ENCODE data around the gene CHAMP1.
A peak's percentile ranks its signal among the peaks of the same experiment; 100 is the strongest.

Gene CHAMP1

DNA sequence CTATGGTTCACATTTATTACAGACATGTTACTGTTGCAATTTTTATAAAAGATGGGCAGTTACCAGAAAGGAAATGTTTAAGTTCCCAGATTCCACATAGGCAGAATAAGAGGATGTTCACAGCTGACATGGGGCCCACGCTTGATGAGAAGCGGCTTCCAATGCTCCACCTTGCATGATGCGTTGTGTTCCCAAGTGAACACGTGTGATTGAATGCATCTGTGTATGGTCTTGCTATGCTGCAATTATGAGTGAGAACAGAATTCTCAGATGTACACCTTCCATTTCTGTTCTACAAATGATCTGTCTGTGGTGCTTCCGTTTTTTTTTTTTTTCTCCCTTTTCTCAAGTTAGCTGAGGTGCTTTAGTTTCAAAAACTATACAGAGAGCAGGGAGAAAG is 17.4 kb upstream of the CHAMP1 start:
- no peak for TF ChIP-seq FEZF1 (tag by site-specific recombination; IDR thresholded peaks at IDR 0.05)
- TF ChIP-seq ZFP3 (tag by site-specific recombination; IDR thresholded peaks at IDR 0.05; ENCODE audit: low read depth), result no peak
- TF ChIP-seq KLF7 (tag by site-specific recombination; IDR thresholded peaks at IDR 0.05; ENCODE audit: borderline replicate concordance), result no peak
- TF ChIP-seq, protein P1, sequence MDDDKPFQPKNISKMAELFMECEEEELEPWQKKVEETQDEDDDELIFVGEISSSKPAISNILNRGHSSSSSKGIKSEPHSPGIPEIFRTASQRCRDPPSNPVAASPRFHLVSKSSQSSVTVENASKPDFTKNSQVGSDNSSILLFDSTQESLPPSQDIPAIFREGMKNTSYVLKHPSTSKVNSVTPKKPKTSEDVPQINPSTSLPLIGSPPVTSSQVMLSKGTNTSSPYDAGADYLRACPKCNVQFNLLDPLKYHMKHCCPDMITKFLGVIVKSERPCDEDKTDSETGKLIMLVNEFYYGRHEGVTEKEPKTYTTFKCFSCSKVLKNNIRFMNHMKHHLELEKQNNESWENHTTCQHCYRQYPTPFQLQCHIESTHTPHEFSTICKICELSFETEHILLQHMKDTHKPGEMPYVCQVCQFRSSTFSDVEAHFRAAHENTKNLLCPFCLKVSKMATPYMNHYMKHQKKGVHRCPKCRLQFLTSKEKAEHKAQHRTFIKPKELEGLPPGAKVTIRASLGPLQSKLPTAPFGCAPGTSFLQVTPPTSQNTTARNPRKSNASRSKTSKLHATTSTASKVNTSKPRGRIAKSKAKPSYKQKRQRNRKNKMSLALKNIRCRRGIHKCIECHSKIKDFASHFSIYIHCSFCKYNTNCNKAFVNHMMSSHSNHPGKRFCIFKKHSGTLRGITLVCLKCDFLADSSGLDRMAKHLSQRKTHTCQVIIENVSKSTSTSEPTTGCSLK (tag by site-specific recombination; IDR thresholded peaks at IDR 0.05), result no peak
- no peak for TF ChIP-seq KLF10 (tag by site-specific recombination; IDR thresholded peaks at IDR 0.05)
- no peak for TF ChIP-seq ZNF146 (tag by site-specific recombination; IDR thresholded peaks at IDR 0.05)
- no peak for TF ChIP-seq ZNF423 (tag by site-specific recombination; IDR thresholded peaks at IDR 0.05)
- TF ChIP-seq ZBTB48 (tag by site-specific recombination; IDR thresholded peaks at IDR 0.05), result no peak
- TF ChIP-seq ZNF335 (tag by site-specific recombination; conservative IDR thresholded peaks at IDR 0.05), result no peak
- no peak for TF ChIP-seq HOXA7 (CRISPR knock-in tag; IDR thresholded peaks at IDR 0.05; ENCODE audit: borderline replicate concordance)
- no peak for TF ChIP-seq ZNF350 (tag by site-specific recombination; IDR thresholded peaks at IDR 0.05)
- Histone ChIP-seq H3K9me3 (ENCODE audit: control insufficient read depth, insufficient read depth, low read depth, low read length) (no peaks in the 10 kb centered on the region), H3K27ac (ENCODE audit: extremely low read depth, low read depth, low read length) (no peak overlapping the region), H3K4me1 (ENCODE audit: control insufficient read depth, insufficient read depth, low read length) (no peaks in the 10 kb centered on the region), H3K36me3 (ENCODE audit: control insufficient read depth in 2 of 2, insufficient read depth in 1 of 2, low read length in 2 of 2) (peaks cover 6 to 35% of the 10 kb centered on the region in 2 experiments; a peak in 2 of 3 replicates), H3K4me3 (ENCODE audit: low read depth, low read length) (no peak overlapping the region)
- ChIA-PET POLR2A (interaction anchor here (0.6 kb wide), 1 partner anchor 273 kb away, joined by 3 read pairs; no protein-coding TSS in a partner anchor), CTCF (interaction anchor here (0.6 kb wide), 1 partner anchor 44 kb away, joined by 3 read pairs; no protein-coding TSS in a partner anchor)

DNA sequence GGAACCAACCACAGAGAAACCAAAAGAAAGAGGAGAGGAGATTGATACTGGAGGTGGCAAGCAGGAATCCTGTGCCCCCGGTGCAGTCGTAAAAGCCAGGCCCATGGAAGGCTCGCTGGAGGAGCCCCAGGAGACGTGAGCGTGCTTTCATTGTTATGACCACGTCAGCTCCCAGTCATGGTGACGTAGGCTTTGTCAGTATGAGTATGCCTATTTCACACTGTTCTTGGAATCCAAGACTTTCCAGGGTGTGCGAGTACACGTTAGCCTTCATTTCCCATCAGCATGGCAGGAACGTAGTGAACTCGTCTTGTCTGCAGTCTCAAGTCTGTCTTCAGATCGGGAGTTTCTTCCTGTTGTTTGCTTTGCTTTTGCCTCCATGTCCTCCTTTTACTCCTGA is 15.4 kb upstream of the CHAMP1 start:
- Histone ChIP-seq H3K4me1 (ENCODE audit: control insufficient read depth, insufficient read depth, low read length) (no peaks in the 10 kb centered on the region), H3K36me3 (ENCODE audit: control insufficient read depth in 2 of 2, insufficient read depth in 1 of 2, low read length in 2 of 2) (peaks cover 0 to 40% of the 10 kb centered on the region in 2 experiments; a peak in 2 of 3 replicates), H3K4me3 (ENCODE audit: low read depth, low read length) (no peak overlapping the region), H3K9me3 (ENCODE audit: control insufficient read depth, insufficient read depth, low read depth, low read length) (no peaks in the 10 kb centered on the region), H3K27ac (ENCODE audit: extremely low read depth, low read depth, low read length) (no peak overlapping the region)
- CTCF ChIA-PET, result interaction anchor here (1.3 kb wide), 1 partner anchor 9 kb away, joined by 6 read pairs; no protein-coding TSS in a partner anchor
- TF ChIP-seq ZNF677 (tag by site-specific recombination; IDR thresholded peaks at IDR 0.05) (no peak), ZBTB17 (tag by site-specific recombination; IDR thresholded peaks at IDR 0.05) (0 out of 2 replicates have a peak, but pooled peaks have one; percentile 12)
- TF ChIP-seq, protein P2, sequence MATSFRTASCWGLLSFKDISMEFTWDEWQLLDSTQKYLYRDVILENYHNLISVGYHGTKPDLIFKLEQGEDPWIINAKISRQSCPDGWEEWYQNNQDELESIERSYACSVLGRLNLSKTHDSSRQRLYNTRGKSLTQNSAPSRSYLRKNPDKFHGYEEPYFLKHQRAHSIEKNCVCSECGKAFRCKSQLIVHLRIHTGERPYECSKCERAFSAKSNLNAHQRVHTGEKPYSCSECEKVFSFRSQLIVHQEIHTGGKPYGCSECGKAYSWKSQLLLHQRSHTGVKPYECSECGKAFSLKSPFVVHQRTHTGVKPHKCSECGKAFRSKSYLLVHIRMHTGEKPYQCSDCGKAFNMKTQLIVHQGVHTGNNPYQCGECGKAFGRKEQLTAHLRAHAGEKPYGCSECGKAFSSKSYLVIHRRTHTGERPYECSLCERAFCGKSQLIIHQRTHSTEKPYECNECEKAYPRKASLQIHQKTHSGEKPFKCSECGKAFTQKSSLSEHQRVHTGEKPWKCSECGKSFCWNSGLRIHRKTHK (tag by site-specific recombination; IDR thresholded peaks at IDR 0.05), result no peak
- POLR2A ChIA-PET, result no interaction called here

DNA sequence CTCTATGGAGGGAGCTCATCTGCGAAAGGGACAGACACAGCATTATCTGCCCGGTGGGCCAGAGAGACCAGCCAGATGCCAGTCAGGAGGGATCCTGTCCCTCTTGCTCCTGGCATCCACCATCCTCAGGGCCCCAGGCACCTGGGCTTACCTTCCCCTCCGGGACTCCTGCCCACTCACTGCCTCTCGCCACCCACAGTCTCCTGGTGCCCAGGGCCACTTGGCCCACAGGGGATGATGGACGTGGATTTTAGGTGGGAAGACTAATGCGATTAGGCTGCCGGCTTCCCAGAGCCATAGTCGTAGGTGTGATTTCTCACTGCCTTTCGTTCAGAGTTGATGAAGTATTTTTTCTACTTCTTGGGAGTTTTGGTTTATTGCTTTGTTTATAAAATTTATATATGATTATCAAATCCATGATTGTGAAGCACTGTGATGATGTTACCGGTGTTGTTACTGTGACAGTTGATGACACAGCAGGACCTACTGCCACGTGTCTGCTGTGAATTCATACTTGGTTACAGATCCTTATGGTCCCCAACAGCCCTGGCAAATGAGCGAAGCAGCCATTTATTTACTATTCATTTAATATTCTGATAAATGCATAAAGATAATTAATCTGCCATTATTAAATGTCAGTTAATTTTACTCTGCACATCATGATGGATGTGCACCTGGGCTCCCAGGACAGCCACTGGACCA is 14.5 kb upstream of the CHAMP1 start:
- CTCF ChIA-PET, result interaction anchor here (1.3 kb wide), 1 partner anchor 8 kb away, joined by 6 read pairs; no protein-coding TSS in a partner anchor
- peaks cover 0 to 48% of the 10 kb centered on the region in 2 experiments; a peak in 2 of 3 replicates for H3K36me3 ChIP-seq (ENCODE audit: control insufficient read depth in 2 of 2, insufficient read depth in 1 of 2, low read length in 2 of 2)
- POLR2A ChIA-PET, result no interaction called here
- no peak overlapping the region for H3K4me3 ChIP-seq (ENCODE audit: low read depth, low read length)
- no peaks in the 10 kb centered on the region for H3K9me3 ChIP-seq (ENCODE audit: control insufficient read depth, insufficient read depth, low read depth, low read length)
- no peak overlapping the region for H3K27ac ChIP-seq (ENCODE audit: extremely low read depth, low read depth, low read length)
- TF ChIP-seq ZNF248 (tag by site-specific recombination; IDR thresholded peaks at IDR 0.05), result no peak
- TF ChIP-seq GLIS1 (tag by site-specific recombination; IDR thresholded peaks at IDR 0.05), result no peak
- TF ChIP-seq, protein P3, sequence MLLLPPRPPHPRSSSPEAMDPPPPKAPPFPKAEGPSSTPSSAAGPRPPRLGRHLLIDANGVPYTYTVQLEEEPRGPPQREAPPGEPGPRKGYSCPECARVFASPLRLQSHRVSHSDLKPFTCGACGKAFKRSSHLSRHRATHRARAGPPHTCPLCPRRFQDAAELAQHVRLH (tag by site-specific recombination; IDR thresholded peaks at IDR 0.05), result no peak
- no peak for TF ChIP-seq ZNF600 (tag by site-specific recombination; IDR thresholded peaks at IDR 0.05)
- TF ChIP-seq ZNF404 (tag by site-specific recombination; IDR thresholded peaks at IDR 0.05), result no peak
- peak; percentile 52 for TF ChIP-seq ZFHX2 (tag by site-specific recombination; conservative IDR thresholded peaks at IDR 0.05)
- TF ChIP-seq EGR2 (tag by site-specific recombination; IDR thresholded peaks at IDR 0.05; ENCODE audit: low read depth), result peak; percentile 71
- TF ChIP-seq ZNF274 (IDR thresholded peaks at IDR 0.05; ENCODE audit: low read length), result no peak
- no peak for TF ChIP-seq ZNF274 (tag by site-specific recombination; IDR thresholded peaks at IDR 0.05; ENCODE audit: borderline replicate concordance)
- no peaks in the 10 kb centered on the region for H3K4me1 ChIP-seq (ENCODE audit: control insufficient read depth, insufficient read depth, low read length)
